ENCODE data around the gene TTN. TPM values are rescaled to one million over a fixed set of nuclear protein-coding genes. Genes with fewer than 3 reads are reported as not detected.

TTN gene
- total RNA-seq, 1 donor from 2014 or later: 2.7 TPM

- no peak for DNase-seq (ENCODE audit: low read depth, low spot score)
These were observed 72.7 kb downstream of the TTN start for GRCh38 chr2:178734518-178734917.

- DNase-seq (ENCODE audit: low read depth, low spot score): no peak
These were observed 73.2 kb downstream of the TTN start for GRCh38 chr2:178733975-178734374.

DNA sequence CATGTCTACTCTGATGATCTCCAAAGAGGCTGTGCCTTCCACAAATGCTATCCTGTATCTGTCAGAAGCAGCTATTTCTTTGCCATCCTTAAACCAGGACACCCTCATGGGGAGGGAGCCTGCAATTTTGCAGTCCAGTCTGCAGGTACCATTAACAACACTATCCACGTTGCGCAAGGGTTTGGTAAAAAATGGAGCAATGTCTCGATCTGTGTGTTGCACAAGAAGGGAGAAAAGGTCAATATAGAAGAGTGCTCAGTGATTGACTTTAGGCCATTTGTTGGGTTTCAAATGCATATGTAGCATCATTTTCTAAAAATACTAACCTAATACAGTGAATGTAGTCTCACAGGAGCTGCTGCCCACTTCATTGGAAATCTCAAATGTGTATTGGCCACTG, 74.3 kb downstream of the TTN start:
- no peak for DNase-seq (ENCODE audit: low read depth, low spot score)

GRCh38 chr2:178731300-178731699, 75.9 kb downstream of the TTN start:
- no peak for DNase-seq (ENCODE audit: low read depth, low spot score)

GRCh38 chr2:178730049-178730448, 77.2 kb downstream of the TTN start:
- no peak for DNase-seq (ENCODE audit: low read depth, low spot score)

GRCh38 chr2:178723786-178724346, 83.4 kb downstream of the TTN start:
- DNase-seq (ENCODE audit: low read depth, low spot score): no peak

GRCh38 chr2:178722296-178722695, 84.9 kb downstream of the TTN start:
- no peak for DNase-seq (ENCODE audit: low read depth, low spot score)

DNA sequence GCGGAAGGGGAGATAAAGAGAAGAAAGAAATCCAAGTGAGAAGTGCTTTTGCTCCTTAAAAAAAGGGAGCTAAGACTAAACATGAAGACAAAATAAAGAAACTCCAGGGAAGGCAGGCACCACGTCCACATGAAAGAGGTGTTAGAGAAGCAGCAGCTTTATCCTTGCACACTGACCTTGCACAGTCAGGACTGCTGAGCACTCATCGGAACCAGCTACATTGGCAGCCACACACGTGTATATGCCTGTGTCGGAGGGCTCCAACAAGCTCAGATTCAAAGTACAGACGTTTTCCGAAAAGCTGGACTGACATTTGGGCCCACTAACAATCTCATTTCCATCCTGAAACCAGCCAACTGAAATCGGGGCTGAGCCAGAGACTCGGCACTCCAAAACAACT, 88.2 kb downstream of the TTN start:
- no peak for DNase-seq (ENCODE audit: low read depth, low spot score)

DNA sequence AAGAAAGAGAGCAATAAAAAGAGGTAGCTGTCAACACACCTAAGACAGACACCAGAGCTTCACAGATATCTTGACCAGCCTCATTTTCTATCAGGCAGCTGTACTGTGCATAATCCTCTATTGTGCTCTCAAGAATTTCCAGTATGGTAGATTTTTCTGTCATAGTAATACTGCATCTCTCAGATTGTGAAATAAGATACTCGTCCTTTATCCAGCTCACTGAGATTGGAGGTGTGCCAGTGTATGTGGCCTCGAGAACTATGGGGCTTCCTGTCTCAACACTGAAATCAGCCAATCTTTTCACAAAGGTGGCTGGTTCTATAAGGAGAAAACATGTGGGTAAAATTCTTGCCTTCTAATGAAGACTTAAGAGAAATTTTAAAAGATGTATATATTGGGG, 88.9 kb downstream of the TTN start:
- no peak for DNase-seq (ENCODE audit: low read depth, low spot score)

- no peak for DNase-seq (ENCODE audit: low read depth, low spot score)
These were observed 90.8 kb downstream of the TTN start for GRCh38 chr2:178716394-178716793.

DNA sequence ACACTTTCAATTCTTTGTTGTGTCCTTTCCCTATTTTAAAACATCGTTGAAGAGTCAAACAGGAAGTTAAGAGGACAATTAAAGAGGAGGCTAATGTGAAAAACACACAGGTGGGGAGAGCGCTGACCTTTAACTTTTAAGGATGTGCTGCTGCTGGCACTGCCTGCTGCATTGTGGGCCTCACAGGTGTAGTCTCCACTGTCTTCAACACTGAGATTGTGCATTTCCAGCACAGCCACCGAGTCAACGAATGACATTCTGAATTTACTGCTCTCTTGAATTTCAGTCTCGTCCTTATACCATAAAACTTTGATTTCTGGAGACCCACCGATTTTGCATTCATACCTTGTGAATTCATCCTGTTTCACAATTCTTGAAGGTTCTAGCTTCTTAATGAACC, 91.9 kb downstream of the TTN start:
- DNase-seq (ENCODE audit: low read depth, low spot score): no peak

DNA sequence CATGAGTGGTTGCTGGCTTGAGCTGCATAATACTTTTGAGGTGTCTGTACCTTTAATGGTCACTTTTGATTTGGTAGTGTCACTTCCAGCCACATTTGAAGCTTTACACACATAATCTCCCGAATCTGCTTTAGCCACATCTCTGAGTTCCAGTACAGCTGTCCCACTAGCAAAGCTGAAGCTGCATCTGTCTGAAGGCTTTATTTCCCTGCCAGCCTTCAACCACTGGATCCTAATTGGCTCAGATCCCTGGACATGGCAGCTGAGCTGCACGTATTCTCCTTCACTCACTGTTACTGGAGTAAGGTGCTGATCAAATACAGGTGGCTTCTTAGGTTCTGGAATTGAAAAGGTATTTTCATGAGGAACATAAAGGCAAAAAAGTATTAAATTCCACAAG, 99.7 kb downstream of the TTN start:
- no peak for DNase-seq (ENCODE audit: low read depth, low spot score)

DNA sequence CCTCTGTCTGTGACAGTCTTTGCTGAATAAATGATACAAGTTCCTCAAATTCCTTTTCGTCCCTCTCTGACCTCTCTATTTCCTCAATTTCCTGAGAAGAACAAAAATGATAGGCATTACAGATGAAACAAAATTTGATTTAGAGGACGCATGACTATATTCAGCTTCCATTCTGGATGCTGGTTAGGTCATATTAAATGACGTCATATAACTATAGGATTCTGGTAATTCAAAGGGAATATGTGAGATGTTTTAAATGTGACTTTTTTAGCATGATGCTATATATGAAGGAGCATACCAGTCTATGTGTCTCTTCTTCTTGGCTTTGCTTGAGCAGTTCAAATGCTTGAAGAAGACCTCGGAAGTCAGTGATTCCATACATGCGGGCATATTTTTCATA, 102.3 kb downstream of the TTN start:
- no peak for DNase-seq (ENCODE audit: low read depth, low spot score)

- no peak for DNase-seq (ENCODE audit: low read depth, low spot score)
These were observed 104.9 kb downstream of the TTN start for GRCh38 chr2:178702361-178702760.

- DNase-seq (ENCODE audit: low read depth, low spot score): no peak
These were observed 106.3 kb downstream of the TTN start for GRCh38 chr2:178700922-178701342.

GRCh38 chr2:178700136-178700535, 107.1 kb downstream of the TTN start:
- DNase-seq (ENCODE audit: low read depth, low spot score): no peak

GRCh38 chr2:178692845-178693244, 114.4 kb downstream of the TTN start:
- DNase-seq (ENCODE audit: low read depth, low spot score): no peak

GRCh38 chr2:178689808-178690207, 117.4 kb downstream of the TTN start:
- DNase-seq (ENCODE audit: low read depth, low spot score): no peak

- DNase-seq (ENCODE audit: low read depth, low spot score): no peak
These were observed 123.3 kb downstream of the TTN start for GRCh38 chr2:178683877-178684276.

DNA sequence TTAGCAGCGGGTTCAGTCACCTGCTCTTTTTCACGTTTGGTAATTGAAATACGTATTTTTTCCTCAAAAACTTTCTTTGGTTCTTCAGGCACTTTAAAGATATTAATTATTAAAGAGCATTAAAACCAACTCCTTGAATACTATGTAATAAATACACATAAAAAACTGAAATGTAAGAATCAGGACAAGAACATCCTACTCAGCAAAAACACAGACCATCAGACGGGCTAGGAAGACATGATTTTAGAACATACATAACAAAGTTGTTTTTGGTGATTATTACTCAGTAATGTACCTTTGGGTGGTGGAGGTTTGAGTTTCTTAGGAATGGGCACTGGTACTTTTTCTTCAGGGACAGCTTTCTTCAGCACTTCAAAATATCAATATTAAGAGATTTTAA, 126.1 kb downstream of the TTN start:
- no peak for DNase-seq (ENCODE audit: low read depth, low spot score)

DNA sequence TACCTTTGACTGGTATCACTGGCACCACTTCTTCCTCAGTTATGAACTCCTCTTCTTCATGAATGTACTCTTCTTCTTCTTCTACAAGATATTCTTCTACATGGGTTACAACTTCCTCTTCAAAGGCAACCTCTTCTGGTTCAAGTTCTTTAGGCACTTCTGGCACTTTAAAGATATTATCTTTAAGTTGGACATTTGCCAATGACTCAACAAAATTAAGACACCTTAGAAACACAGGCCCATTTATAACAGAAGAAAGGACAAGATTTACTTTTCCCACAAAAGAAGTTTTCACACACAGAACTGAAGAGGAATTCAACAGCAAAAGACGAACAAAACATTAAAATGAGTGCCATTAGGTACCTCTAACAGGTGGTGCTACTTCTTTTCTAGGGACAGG, 127.3 kb downstream of the TTN start:
- no peak for DNase-seq (ENCODE audit: low read depth, low spot score)

- DNase-seq (ENCODE audit: low read depth, low spot score): no peak
These were observed 129.6 kb downstream of the TTN start for GRCh38 chr2:178677599-178677998.

- DNase-seq (ENCODE audit: low read depth, low spot score): no peak
These were observed 131.2 kb downstream of the TTN start for GRCh38 chr2:178676046-178676445.

DNA sequence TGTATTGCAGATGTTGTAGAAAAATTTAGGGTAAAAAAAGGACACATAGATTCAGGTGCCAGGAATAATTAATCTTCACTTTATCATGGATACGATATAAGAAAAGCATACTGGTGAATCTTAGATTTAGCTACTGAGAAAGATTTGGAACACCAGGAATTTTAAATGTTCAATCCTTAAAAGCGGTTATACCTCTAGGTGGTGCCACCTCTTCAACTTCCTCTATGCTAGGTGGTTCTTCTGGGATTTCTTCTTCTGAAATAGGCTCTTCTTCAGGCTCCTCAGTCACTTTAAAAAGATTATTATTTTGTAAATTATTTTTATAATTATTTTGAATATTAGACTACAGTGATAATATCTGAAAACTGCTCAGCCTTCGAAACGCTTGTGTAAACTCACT, 133.1 kb downstream of the TTN start:
- DNase-seq (ENCODE audit: low read depth, low spot score): no peak

Measured in pulmonary artery endothelial cell (primary cell).